ENCODE measurements around the gene GRHPR. TPM values are rescaled to one million over a fixed set of nuclear protein-coding genes. Genes with fewer than 3 reads are reported as not detected.

The GRHPR gene
- total and polyA plus RNA-seq, 2 of the 8 experiments (the other 6 are each of a cell fraction or from before 2014, with no cell fraction given), result 97.0 to 201 TPM

DNA sequence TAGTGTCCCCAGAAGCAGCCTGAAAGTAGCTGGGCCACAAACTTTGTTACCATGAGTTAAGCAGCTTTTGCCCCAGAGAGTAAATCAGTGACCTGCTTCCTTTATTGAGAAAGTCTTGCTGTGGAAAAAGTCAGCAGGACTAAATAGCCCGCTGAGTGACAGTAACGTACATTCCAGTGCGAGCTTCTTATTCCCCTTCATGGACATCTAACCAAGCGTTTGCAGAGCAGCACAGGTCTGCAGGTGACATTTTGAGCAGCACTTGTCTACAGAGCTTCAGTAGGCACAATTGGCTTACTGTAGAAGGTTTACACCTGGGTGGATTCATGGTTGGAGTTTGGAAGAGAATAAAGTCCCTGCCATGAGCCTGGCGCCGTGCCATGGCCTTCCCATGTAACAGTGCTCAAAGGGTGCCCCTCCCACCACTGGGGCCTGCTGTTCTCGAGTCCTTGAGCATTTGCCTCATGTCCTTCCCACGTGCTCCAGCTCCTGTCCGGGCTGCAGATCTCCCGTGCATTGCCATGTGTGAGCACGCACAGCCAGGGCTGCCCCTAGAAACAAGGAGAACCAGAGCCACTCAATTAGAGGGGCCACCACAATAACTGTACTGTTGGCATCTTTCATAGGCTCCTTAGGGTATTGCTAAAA is 41.3 kb upstream of the GRHPR start (continued):
- TF ChIP-seq, protein P1, sequence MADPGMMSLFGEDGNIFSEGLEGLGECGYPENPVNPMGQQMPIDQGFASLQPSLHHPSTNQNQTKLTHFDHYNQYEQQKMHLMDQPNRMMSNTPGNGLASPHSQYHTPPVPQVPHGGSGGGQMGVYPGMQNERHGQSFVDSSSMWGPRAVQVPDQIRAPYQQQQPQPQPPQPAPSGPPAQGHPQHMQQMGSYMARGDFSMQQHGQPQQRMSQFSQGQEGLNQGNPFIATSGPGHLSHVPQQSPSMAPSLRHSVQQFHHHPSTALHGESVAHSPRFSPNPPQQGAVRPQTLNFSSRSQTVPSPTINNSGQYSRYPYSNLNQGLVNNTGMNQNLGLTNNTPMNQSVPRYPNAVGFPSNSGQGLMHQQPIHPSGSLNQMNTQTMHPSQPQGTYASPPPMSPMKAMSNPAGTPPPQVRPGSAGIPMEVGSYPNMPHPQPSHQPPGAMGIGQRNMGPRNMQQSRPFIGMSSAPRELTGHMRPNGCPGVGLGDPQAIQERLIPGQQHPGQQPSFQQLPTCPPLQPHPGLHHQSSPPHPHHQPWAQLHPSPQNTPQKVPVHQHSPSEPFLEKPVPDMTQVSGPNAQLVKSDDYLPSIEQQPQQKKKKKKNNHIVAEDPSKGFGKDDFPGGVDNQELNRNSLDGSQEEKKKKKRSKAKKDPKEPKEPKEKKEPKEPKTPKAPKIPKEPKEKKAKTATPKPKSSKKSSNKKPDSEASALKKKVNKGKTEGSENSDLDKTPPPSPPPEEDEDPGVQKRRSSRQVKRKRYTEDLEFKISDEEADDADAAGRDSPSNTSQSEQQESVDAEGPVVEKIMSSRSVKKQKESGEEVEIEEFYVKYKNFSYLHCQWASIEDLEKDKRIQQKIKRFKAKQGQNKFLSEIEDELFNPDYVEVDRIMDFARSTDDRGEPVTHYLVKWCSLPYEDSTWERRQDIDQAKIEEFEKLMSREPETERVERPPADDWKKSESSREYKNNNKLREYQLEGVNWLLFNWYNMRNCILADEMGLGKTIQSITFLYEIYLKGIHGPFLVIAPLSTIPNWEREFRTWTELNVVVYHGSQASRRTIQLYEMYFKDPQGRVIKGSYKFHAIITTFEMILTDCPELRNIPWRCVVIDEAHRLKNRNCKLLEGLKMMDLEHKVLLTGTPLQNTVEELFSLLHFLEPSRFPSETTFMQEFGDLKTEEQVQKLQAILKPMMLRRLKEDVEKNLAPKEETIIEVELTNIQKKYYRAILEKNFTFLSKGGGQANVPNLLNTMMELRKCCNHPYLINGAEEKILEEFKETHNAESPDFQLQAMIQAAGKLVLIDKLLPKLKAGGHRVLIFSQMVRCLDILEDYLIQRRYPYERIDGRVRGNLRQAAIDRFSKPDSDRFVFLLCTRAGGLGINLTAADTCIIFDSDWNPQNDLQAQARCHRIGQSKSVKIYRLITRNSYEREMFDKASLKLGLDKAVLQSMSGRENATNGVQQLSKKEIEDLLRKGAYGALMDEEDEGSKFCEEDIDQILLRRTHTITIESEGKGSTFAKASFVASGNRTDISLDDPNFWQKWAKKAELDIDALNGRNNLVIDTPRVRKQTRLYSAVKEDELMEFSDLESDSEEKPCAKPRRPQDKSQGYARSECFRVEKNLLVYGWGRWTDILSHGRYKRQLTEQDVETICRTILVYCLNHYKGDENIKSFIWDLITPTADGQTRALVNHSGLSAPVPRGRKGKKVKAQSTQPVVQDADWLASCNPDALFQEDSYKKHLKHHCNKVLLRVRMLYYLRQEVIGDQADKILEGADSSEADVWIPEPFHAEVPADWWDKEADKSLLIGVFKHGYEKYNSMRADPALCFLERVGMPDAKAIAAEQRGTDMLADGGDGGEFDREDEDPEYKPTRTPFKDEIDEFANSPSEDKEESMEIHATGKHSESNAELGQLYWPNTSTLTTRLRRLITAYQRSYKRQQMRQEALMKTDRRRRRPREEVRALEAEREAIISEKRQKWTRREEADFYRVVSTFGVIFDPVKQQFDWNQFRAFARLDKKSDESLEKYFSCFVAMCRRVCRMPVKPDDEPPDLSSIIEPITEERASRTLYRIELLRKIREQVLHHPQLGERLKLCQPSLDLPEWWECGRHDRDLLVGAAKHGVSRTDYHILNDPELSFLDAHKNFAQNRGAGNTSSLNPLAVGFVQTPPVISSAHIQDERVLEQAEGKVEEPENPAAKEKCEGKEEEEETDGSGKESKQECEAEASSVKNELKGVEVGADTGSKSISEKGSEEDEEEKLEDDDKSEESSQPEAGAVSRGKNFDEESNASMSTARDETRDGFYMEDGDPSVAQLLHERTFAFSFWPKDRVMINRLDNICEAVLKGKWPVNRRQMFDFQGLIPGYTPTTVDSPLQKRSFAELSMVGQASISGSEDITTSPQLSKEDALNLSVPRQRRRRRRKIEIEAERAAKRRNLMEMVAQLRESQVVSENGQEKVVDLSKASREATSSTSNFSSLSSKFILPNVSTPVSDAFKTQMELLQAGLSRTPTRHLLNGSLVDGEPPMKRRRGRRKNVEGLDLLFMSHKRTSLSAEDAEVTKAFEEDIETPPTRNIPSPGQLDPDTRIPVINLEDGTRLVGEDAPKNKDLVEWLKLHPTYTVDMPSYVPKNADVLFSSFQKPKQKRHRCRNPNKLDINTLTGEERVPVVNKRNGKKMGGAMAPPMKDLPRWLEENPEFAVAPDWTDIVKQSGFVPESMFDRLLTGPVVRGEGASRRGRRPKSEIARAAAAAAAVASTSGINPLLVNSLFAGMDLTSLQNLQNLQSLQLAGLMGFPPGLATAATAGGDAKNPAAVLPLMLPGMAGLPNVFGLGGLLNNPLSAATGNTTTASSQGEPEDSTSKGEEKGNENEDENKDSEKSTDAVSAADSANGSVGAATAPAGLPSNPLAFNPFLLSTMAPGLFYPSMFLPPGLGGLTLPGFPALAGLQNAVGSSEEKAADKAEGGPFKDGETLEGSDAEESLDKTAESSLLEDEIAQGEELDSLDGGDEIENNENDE (IDR thresholded peaks at IDR 0.05; ENCODE audit: insufficient replicate concordance, low read length), result no peak

Measured in H1 (cell line).